ENCODE measurements around the gene NPTX1. TPM values are rescaled to one million over a fixed set of nuclear protein-coding genes. Genes with fewer than 3 reads are reported as not detected.

The NPTX1 gene
- total RNA-seq, 4 donors from 2014 or later: not detected

GRCh38 chr17:80456465-80457235, 19.8 kb downstream of the NPTX1 start:
- no peak for TF ChIP-seq CTCF (IDR thresholded peaks at IDR 0.05; ENCODE audit: low read depth)

DNA sequence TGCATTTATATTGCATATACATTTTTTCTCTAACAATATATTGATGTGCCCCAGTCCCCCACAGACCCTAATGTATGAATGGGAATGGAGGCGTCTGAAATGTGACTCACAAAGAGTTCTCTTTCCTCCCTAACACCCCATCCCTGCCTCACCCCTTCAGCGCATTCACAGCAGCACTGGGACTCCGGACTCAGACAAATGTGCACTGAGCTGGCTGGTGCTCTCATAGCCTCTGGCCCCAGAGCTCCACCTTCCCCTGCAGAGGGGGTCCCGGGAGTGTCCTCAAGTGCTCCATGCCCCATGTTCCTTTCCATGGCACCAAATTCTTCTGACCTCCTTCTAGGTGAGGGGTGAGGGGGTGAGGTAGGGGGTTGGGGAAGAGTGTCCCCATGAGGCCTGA, 20.6 kb downstream of the NPTX1 start:
- no peak for TF ChIP-seq CTCF (IDR thresholded peaks at IDR 0.05; ENCODE audit: low read depth)

GRCh38 chr17:80455336-80455710, 21.1 kb downstream of the NPTX1 start:
- TF ChIP-seq CTCF (IDR thresholded peaks at IDR 0.05; ENCODE audit: low read depth): no peak

- TF ChIP-seq CTCF (IDR thresholded peaks at IDR 0.05; ENCODE audit: low read depth): no peak
Observed at GRCh38 chr17:80454557-80455335, 21.7 kb downstream of the NPTX1 start.

- TF ChIP-seq CTCF (IDR thresholded peaks at IDR 0.05; ENCODE audit: low read depth): no peak
Observed at GRCh38 chr17:80453998-80454556, 22.3 kb downstream of the NPTX1 start.

- TF ChIP-seq CTCF (IDR thresholded peaks at IDR 0.05; ENCODE audit: low read depth): no peak
Observed at GRCh38 chr17:80453126-80453997, 23.0 kb downstream of the NPTX1 start.
